HepG2 (cell line): ENCODE data around the gene ATP9A. TPM values are rescaled to one million over a fixed set of nuclear protein-coding genes. Genes with fewer than 3 reads are reported as not detected.
A peak's percentile ranks its signal among the peaks of the same experiment; 100 is the strongest.

ENCODE experiments used
- CAMTA2 ChIP-seq: sonication (generic); formaldehyde crosslinking; IDR thresholded peaks from 2 replicates; pipeline ENCODE4 v1.4.0; 2020; ENCODE audit warnings: mild to moderate bottlenecking, missing genetic modification reagents, borderline replicate concordance
- FOXJ3 ChIP-seq: sonication (generic); formaldehyde crosslinking; IDR thresholded peaks from 2 replicates; pipeline ENCODE4 v1.4.0; 2020; ENCODE audit warnings: missing genetic modification reagents, mild to moderate bottlenecking, borderline replicate concordance
- IKZF4 ChIP-seq: sonication (generic); formaldehyde crosslinking; IDR thresholded peaks from 2 replicates; pipeline ENCODE4 v1.5.1; 2020; ENCODE audit warnings: borderline replicate concordance, mild to moderate bottlenecking, low read depth, missing genetic modification reagents; ENCODE audit errors: not compliant biosample characterization
- MAFF ChIP-seq: IDR thresholded peaks from 2 replicates; pipeline ENCODE4 v1.6.1; 2011; ENCODE audit warnings: low read depth, low read length, improper control_type of control experiment
- NAIF1 ChIP-seq: sonication (generic); formaldehyde crosslinking; IDR thresholded peaks from 2 replicates; pipeline ENCODE4 v1.5.0; 2020; ENCODE audit warnings: mild to moderate bottlenecking, missing genetic modification reagents, borderline replicate concordance
- RBAK ChIP-seq: sonication (generic); formaldehyde crosslinking; IDR thresholded peaks from 2 replicates; pipeline ENCODE4 v1.5.1; 2020; ENCODE audit warnings: mild to moderate bottlenecking, missing genetic modification reagents
- SPEN ChIP-seq: sonication (generic); formaldehyde crosslinking; IDR thresholded peaks from 2 replicates; pipeline ENCODE4 v1.5.1; 2020; ENCODE audit warnings: low read depth, mild to moderate bottlenecking, missing genetic modification reagents
- ZNF253 ChIP-seq: sonication (generic); formaldehyde crosslinking; IDR thresholded peaks from 2 replicates; pipeline ENCODE4 v1.8.0; 2022; ENCODE audit warnings: mild to moderate bottlenecking, missing genetic modification reagents, borderline replicate concordance
- ZNF383 ChIP-seq: sonication (generic); formaldehyde crosslinking; IDR thresholded peaks from 2 replicates; pipeline ENCODE4 v1.4.0; 2020; ENCODE audit warnings: missing genetic modification reagents, mild to moderate bottlenecking, borderline replicate concordance
- ZNF589 ChIP-seq: sonication (generic); formaldehyde crosslinking; conservative IDR thresholded peaks from 2 replicates; pipeline ENCODE4 v1.8.0; 2022; ENCODE audit warnings: mild to moderate bottlenecking, moderate library complexity, missing genetic modification reagents
- ZNF713 ChIP-seq: sonication (generic); formaldehyde crosslinking; IDR thresholded peaks from 2 replicates; pipeline ENCODE4 v1.4.0; 2020; ENCODE audit warnings: mild to moderate bottlenecking, missing genetic modification reagents
- ZNF766 ChIP-seq: sonication (generic); formaldehyde crosslinking; IDR thresholded peaks from 2 replicates; pipeline ENCODE4 v1.5.0; 2020; ENCODE audit warnings: missing genetic modification reagents, borderline replicate concordance
- ZNF841 ChIP-seq: sonication (generic); formaldehyde crosslinking; IDR thresholded peaks from 2 replicates; pipeline ENCODE4 v1.8.1; 2023; ENCODE audit warnings: missing genetic modification reagents, borderline replicate concordance
- polyA plus RNA-seq, 8 experiments: library from polyadenylated mRNA; depleted of rRNA in 3 of 8; stranded (reverse) in 7 of 8; unstranded in 1 of 8; fragments of >200 nt; fragmentation: Illumina TruSeq in 4 of 8; extraction: Trizol in 4 of 8; gene quantifications; 2 replicates each; pipeline versions ENCODE4 v1.2.1 to v1.2.3, GENCODE V29; 2011 to 2016; ENCODE audit warnings: low read depth in 4 of 8, missing spikeins in 1 of 8, mixed read lengths in 1 of 8; ENCODE audit not compliant: insufficient read depth in 1 of 8
- total RNA-seq, 5 experiments: library from RNA; depleted of rRNA; stranded (reverse); fragments of >200 nt; fragmentation: Illumina TruSeq; extraction: Trizol; gene quantifications; 2 replicates each; pipeline ENCODE4 v1.2.3, GENCODE V29; 2016; ENCODE audit warnings: low read depth in 1 of 5
- TF ChIP-seq, protein P1 (sequence below): sonication (generic); formaldehyde crosslinking; IDR thresholded peaks from 2 replicates; pipeline ENCODE4 v1.4.0; 2020; ENCODE audit warnings: mild to moderate bottlenecking, missing genetic modification reagents
- TF ChIP-seq, protein P2 (sequence below): sonication (generic); formaldehyde crosslinking; IDR thresholded peaks from 2 replicates; pipeline ENCODE4 v1.5.1; 2020; ENCODE audit warnings: missing genetic modification reagents, mild to moderate bottlenecking, borderline replicate concordance
- TF ChIP-seq, protein P3 (sequence below): sonication (generic); formaldehyde crosslinking; IDR thresholded peaks from 2 replicates; pipeline ENCODE4 v1.4.0; 2020; ENCODE audit warnings: mild to moderate bottlenecking, missing genetic modification reagents
- TF ChIP-seq, protein P4 (sequence below): sonication (generic); formaldehyde crosslinking; IDR thresholded peaks from 2 replicates; pipeline ENCODE4 v1.4.0; 2020; ENCODE audit warnings: mild to moderate bottlenecking, missing genetic modification reagents

ATP9A gene
- total and polyA plus RNA-seq, 2 of the 13 experiments (the other 11 are each of a cell fraction or from before 2014, with no cell fraction given): 11.8 to 18.5 TPM

DNA sequence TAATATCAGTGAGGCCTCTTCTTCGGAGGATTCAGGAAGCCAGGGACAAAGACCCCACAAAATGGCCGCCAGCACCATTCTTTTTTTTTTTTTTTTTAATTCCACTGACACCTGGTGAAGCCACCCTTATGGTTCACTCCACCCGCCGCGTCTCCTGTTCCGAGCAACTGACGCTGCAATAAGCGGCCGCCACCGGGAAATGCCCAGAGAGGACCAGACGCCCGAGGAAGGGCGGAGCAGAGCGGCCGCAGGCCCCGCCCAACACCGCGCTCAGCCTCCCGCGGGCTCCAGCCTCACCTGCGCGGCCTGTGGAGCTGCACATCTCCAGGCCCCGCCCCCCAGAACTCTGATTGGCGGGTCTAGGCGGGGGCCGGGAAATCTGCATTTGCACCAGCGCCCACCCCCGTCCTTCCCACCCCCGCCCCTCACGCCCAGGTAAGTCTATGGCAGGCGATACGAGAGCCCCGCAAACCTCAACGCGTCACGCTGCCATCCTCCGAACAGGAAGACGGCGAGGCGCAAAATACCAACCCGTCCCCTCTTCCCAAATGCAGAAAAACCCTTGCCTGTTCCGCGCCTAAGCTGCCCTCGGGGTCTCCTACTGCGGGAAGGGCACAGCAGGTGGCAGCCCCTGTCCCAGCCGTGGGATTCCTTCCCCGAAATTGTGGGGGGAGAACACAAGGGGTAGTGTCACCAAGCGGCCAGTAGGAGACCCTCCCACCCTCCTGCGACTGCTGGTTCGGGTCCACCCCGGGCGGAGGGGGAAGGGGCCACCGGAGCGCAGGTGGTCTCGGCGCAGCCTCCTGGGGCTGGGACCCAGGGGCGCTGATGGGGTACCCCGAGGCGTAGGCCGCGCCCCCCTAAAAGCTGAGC lies 960 bp downstream of the ATP9A start (continued):
- TF ChIP-seq, protein P1, sequence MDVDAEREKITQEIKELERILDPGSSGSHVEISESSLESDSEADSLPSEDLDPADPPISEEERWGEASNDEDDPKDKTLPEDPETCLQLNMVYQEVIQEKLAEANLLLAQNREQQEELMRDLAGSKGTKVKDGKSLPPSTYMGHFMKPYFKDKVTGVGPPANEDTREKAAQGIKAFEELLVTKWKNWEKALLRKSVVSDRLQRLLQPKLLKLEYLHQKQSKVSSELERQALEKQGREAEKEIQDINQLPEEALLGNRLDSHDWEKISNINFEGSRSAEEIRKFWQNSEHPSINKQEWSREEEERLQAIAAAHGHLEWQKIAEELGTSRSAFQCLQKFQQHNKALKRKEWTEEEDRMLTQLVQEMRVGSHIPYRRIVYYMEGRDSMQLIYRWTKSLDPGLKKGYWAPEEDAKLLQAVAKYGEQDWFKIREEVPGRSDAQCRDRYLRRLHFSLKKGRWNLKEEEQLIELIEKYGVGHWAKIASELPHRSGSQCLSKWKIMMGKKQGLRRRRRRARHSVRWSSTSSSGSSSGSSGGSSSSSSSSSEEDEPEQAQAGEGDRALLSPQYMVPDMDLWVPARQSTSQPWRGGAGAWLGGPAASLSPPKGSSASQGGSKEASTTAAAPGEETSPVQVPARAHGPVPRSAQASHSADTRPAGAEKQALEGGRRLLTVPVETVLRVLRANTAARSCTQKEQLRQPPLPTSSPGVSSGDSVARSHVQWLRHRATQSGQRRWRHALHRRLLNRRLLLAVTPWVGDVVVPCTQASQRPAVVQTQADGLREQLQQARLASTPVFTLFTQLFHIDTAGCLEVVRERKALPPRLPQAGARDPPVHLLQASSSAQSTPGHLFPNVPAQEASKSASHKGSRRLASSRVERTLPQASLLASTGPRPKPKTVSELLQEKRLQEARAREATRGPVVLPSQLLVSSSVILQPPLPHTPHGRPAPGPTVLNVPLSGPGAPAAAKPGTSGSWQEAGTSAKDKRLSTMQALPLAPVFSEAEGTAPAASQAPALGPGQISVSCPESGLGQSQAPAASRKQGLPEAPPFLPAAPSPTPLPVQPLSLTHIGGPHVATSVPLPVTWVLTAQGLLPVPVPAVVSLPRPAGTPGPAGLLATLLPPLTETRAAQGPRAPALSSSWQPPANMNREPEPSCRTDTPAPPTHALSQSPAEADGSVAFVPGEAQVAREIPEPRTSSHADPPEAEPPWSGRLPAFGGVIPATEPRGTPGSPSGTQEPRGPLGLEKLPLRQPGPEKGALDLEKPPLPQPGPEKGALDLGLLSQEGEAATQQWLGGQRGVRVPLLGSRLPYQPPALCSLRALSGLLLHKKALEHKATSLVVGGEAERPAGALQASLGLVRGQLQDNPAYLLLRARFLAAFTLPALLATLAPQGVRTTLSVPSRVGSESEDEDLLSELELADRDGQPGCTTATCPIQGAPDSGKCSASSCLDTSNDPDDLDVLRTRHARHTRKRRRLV: peak; percentile 56; the same call in 1 of the 2 replicates
- TF ChIP-seq ZNF589 (CRISPR knock-in tag): no peak
- 0 out of 2 replicates have a peak, but pooled peaks have one; percentile 47 for TF ChIP-seq ZNF766
- TF ChIP-seq SPEN (CRISPR knock-in tag): no peak
- TF ChIP-seq, protein P2, sequence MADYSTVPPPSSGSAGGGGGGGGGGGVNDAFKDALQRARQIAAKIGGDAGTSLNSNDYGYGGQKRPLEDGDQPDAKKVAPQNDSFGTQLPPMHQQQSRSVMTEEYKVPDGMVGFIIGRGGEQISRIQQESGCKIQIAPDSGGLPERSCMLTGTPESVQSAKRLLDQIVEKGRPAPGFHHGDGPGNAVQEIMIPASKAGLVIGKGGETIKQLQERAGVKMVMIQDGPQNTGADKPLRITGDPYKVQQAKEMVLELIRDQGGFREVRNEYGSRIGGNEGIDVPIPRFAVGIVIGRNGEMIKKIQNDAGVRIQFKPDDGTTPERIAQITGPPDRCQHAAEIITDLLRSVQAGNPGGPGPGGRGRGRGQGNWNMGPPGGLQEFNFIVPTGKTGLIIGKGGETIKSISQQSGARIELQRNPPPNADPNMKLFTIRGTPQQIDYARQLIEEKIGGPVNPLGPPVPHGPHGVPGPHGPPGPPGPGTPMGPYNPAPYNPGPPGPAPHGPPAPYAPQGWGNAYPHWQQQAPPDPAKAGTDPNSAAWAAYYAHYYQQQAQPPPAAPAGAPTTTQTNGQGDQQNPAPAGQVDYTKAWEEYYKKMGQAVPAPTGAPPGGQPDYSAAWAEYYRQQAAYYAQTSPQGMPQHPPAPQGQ (CRISPR knock-in tag): peak; percentile 45; the same call in 1 of the 2 replicates
- 0 out of 2 replicates have a peak, but pooled peaks have one; percentile 42 for TF ChIP-seq ZNF253 (CRISPR knock-in tag)
- no peak for TF ChIP-seq NAIF1 (CRISPR knock-in tag)
- TF ChIP-seq CAMTA2 (CRISPR knock-in tag): no peak
- TF ChIP-seq RBAK: peak; percentile 33; the same call in 1 of the 2 replicates
- TF ChIP-seq, protein P3, sequence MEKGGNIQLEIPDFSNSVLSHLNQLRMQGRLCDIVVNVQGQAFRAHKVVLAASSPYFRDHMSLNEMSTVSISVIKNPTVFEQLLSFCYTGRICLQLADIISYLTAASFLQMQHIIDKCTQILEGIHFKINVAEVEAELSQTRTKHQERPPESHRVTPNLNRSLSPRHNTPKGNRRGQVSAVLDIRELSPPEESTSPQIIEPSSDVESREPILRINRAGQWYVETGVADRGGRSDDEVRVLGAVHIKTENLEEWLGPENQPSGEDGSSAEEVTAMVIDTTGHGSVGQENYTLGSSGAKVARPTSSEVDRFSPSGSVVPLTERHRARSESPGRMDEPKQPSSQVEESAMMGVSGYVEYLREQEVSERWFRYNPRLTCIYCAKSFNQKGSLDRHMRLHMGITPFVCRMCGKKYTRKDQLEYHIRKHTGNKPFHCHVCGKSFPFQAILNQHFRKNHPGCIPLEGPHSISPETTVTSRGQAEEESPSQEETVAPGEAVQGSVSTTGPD (CRISPR knock-in tag): no peak; the same call in 1 of the 2 replicates
- TF ChIP-seq, protein P4, sequence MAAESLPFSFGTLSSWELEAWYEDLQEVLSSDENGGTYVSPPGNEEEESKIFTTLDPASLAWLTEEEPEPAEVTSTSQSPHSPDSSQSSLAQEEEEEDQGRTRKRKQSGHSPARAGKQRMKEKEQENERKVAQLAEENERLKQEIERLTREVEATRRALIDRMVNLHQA (CRISPR knock-in tag): no peak
- no peak for TF ChIP-seq MAFF
- TF ChIP-seq ZNF841 (CRISPR knock-in tag): no peak
- no peak for TF ChIP-seq IKZF4
- TF ChIP-seq FOXJ3: 0 out of 2 replicates have a peak, but pooled peaks have one; percentile 26
- no peak for TF ChIP-seq ZNF383 (CRISPR knock-in tag)
- no peak for TF ChIP-seq ZNF713 (CRISPR knock-in tag)
